GM23338 (cell line): ENCODE data around the gene LHX4. TPM values are rescaled to one million over a fixed set of nuclear protein-coding genes. Genes with fewer than 3 reads are reported as not detected.

ENCODE experiments used
- ATAC-seq: fragments of 200-7000 bp; cut with Tn5 transposase; 3 replicates; pipeline ENCODE4 v1.9.1; 2020
- DNase-seq: peaks from one replicate; pipeline ENCODE4 v3.0.0-alpha.2; 2015; ENCODE audit warnings: low spot score
- H2AFZ ChIP-seq: fragments of 200-600 bp; sonication (generic); 2 replicates; pipeline ENCODE4 v1.8.0; 2016; ENCODE audit warnings: antibody characterized with exemption, mild to moderate bottlenecking, moderate library complexity
- H3F3A ChIP-seq: fragments of 200-600 bp; sonication (generic); replicated peaks from 2 replicates; pipeline ENCODE4 v1.8.0; 2017; ENCODE audit warnings: antibody characterized with exemption, mixed run types, low read depth
- H3K27ac ChIP-seq: fragments of 200-600 bp; sonication (generic); 2 replicates; pipeline ENCODE4 v1.6.1; 2016; ENCODE audit warnings: low read depth
- H3K27me3 ChIP-seq: fragments of 200-600 bp; sonication (generic); 2 replicates; pipeline ENCODE4 v1.8.0; 2016; ENCODE audit warnings: mild to moderate bottlenecking, mixed run types, moderate library complexity; ENCODE audit not compliant: insufficient read depth
- H3K36me3 ChIP-seq: fragments of 200-600 bp; sonication (generic); 2 replicates; pipeline ENCODE4 v1.8.0; 2016; ENCODE audit warnings: mild to moderate bottlenecking; ENCODE audit not compliant: insufficient read depth
- H3K4me1 ChIP-seq: fragments of 200-600 bp; sonication (generic); 2 replicates; pipeline ENCODE4 v1.8.0; 2016; ENCODE audit warnings: mild to moderate bottlenecking, moderate library complexity; ENCODE audit not compliant: insufficient read depth
- H3K4me2 ChIP-seq: fragments of 200-600 bp; sonication (generic); 2 replicates; pipeline ENCODE4 v1.7.1; 2017; ENCODE audit warnings: mixed run types
- H3K4me3 ChIP-seq: fragments of 200-600 bp; sonication (generic); 2 replicates; pipeline ENCODE4 v1.6.1; 2016; ENCODE audit warnings: mixed run types
- H3K79me2 ChIP-seq: fragments of 200-600 bp; sonication (generic); replicated peaks from 2 replicates; pipeline ENCODE4 v1.8.0; 2017; ENCODE audit warnings: mild to moderate bottlenecking; ENCODE audit not compliant: insufficient read depth
- H3K9me2 ChIP-seq: fragments of 200-600 bp; sonication (generic); 2 replicates; pipeline ENCODE4 v1.8.0; 2017; ENCODE audit not compliant: insufficient read depth
- H4K20me1 ChIP-seq: fragments of 200-600 bp; sonication (generic); replicated peaks from 2 replicates; pipeline ENCODE4 v1.8.0; 2017; ENCODE audit warnings: mild to moderate bottlenecking; ENCODE audit not compliant: insufficient read depth
- H3K27ac Mint-ChIP-seq: 2 replicates; pipeline ENCODE4 v1.8.0; 2020; ENCODE audit warnings: inconsistent platforms, mild to moderate bottlenecking, moderate library complexity, mixed read lengths
- H3K27me3 Mint-ChIP-seq: 3 replicates; pipeline ENCODE4 v1.8.0; 2022; ENCODE audit warnings: low read depth, mild to moderate bottlenecking, moderate library complexity, mixed read lengths, inconsistent platforms; ENCODE audit not compliant: insufficient read depth, poor library complexity
- H3K36me3 Mint-ChIP-seq: 3 replicates; pipeline ENCODE4 v1.8.0; 2021; ENCODE audit warnings: low read depth, mild to moderate bottlenecking, inconsistent platforms, moderate library complexity, mixed read lengths
- H3K4me1 Mint-ChIP-seq: 3 replicates; pipeline ENCODE4 v1.8.0; 2020; ENCODE audit warnings: mild to moderate bottlenecking, inconsistent platforms, mixed read lengths
- H3K4me3 Mint-ChIP-seq: 3 replicates; pipeline ENCODE4 v1.8.0; 2021; ENCODE audit warnings: moderate library complexity, mild to moderate bottlenecking, inconsistent platforms, mixed read lengths
- H3K9me3 Mint-ChIP-seq: 3 replicates; pipeline ENCODE4 v1.8.0; 2020; ENCODE audit warnings: moderate library complexity, mild to moderate bottlenecking, inconsistent platforms, mixed read lengths
- CTCF ChIP-seq, 2 experiments: fragments of 200-600 bp in 1 of 2; sonication (generic) in 1 of 2; conservative IDR thresholded peaks; 2 replicates each; pipeline versions ENCODE4 v1.5.1 to v1.6.1; 2016 to 2017; ENCODE audit warnings: antibody characterized with exemption in 2 of 2, low read depth in 2 of 2, mild to moderate bottlenecking in 2 of 2, moderate library complexity in 1 of 2
- ETS1 ChIP-seq: IDR thresholded peaks from 2 replicates; pipeline ENCODE4 v1.6.1; 2016; ENCODE audit warnings: antibody characterized with exemption
- JUNB ChIP-seq: IDR thresholded peaks from one replicate; pipeline ENCODE4 v1.6.1; 2016; ENCODE audit warnings: antibody characterized with exemption; ENCODE audit not compliant: unreplicated experiment
- NANOG ChIP-seq: IDR thresholded peaks from 2 replicates; pipeline ENCODE4 v1.6.1; 2016; ENCODE audit warnings: antibody characterized with exemption, borderline replicate concordance
- REST ChIP-seq: IDR thresholded peaks from one replicate; pipeline ENCODE4 v1.6.1; 2018; ENCODE audit warnings: antibody characterized with exemption; ENCODE audit not compliant: unreplicated experiment
- STAT1 ChIP-seq: IDR thresholded peaks from one replicate; pipeline ENCODE4 v1.6.1; 2016; ENCODE audit warnings: antibody characterized with exemption; ENCODE audit not compliant: unreplicated experiment
- ZNF331 ChIP-seq: fragments of 250-450 bp; sonication (Bioruptor Pico); IDR thresholded peaks from 2 replicates; pipeline ENCODE4 v1.5.0; 2020; ENCODE audit warnings: low read depth, mild to moderate bottlenecking, moderate library complexity
- ZNF462 ChIP-seq: fragments of 250-450 bp; sonication (Bioruptor Pico); IDR thresholded peaks from 2 replicates; pipeline ENCODE4 v1.5.0; 2020; ENCODE audit warnings: mild to moderate bottlenecking, moderate library complexity
- polyA plus RNA-seq: library from polyadenylated mRNA; unstranded; fragments of >200 nt; fragmentation: Nextera tagmentation; extraction: Ambion mirVana; gene quantifications from 2 replicates; pipeline ENCODE4 v1.2.1, GENCODE V29; 2016
- total RNA-seq: library from RNA; depleted of rRNA; stranded (reverse); fragments of >200 nt; shearing (Covaris generic); gene quantifications from 2 replicates; pipeline ENCODE4 v1.2.3, GENCODE V29; 2014

LHX4 gene
- total and polyA plus RNA-seq, 2 experiments from 2014 or later = 1.4 to 2.5 TPM

GRCh38 chr1:180186831-180187230, 43.2 kb upstream of the LHX4 start:
- Histone ChIP-seq H3K9me2 (no peaks in the 10 kb centered on the region), H3F3A (0 out of 2 replicates have a peak, but pooled peaks cover 2% of the 10 kb centered on the region), H2AFZ (no peak overlapping the region), H3K36me3 (no peaks in the 10 kb centered on the region), H3K4me1 (no peaks in the 10 kb centered on the region), H3K27ac (no peak overlapping the region), H4K20me1 (no peaks in the 10 kb centered on the region; the same call in 1 of the 2 replicates), H3K4me2 (no peak overlapping the region), H3K27me3 (no peaks in the 10 kb centered on the region), H3K4me3 (no peak overlapping the region), H3K79me2 (no peaks in the 10 kb centered on the region)
- peaks cover 14% of the 10 kb centered on the region; the same call in 2 of the 3 replicates for H3K36me3 Mint-ChIP-seq
- ATAC-seq = no peak
- peaks cover 8% of the 10 kb centered on the region for H3K27me3 Mint-ChIP-seq
- H3K9me3 Mint-ChIP-seq = no peaks in the 10 kb centered on the region
- H3K27ac Mint-ChIP-seq = no peak overlapping the region
- no peak for DNase-seq
- TF ChIP-seq ZNF331 (CRISPR knock-in tag) = no peak
- H3K4me1 Mint-ChIP-seq = peaks cover 5% of the 10 kb centered on the region
- no peak overlapping the region for H3K4me3 Mint-ChIP-seq

- no peaks in the 10 kb centered on the region; the same call in 1 of the 3 replicates for H3K4me1 Mint-ChIP-seq
- no peak for TF ChIP-seq ETS1
- no peak for TF ChIP-seq CTCF (conservative IDR thresholded peaks at IDR 0.05; ENCODE audit: low read depth in 2 of 2)
- TF ChIP-seq STAT1 = no peak
- no peak for TF ChIP-seq JUNB
- TF ChIP-seq ZNF331 (CRISPR knock-in tag) = no peak
- TF ChIP-seq ZNF462 = no peak
- no peak for TF ChIP-seq NANOG
- TF ChIP-seq REST = no peak
- Histone ChIP-seq H3K4me1 (no peaks in the 10 kb centered on the region), H4K20me1 (no peaks in the 10 kb centered on the region; the same call in 1 of the 2 replicates), H3K4me3 (no peak overlapping the region), H3K36me3 (no peaks in the 10 kb centered on the region), H3K79me2 (no peaks in the 10 kb centered on the region), H3K27ac (no peak overlapping the region), H3K4me2 (no peak overlapping the region), H3K9me2 (no peaks in the 10 kb centered on the region), H2AFZ (no peak overlapping the region), H3K27me3 (no peaks in the 10 kb centered on the region), H3F3A (0 out of 2 replicates have a peak, but pooled peaks cover 2% of the 10 kb centered on the region)
- H3K27ac Mint-ChIP-seq = no peak overlapping the region
- no peaks in the 10 kb centered on the region for H3K9me3 Mint-ChIP-seq
- no peak for ATAC-seq
- peaks cover 8% of the 10 kb centered on the region for H3K27me3 Mint-ChIP-seq
- H3K36me3 Mint-ChIP-seq = peaks cover 11% of the 10 kb centered on the region; the same call in 2 of the 3 replicates
- no peak overlapping the region for H3K4me3 Mint-ChIP-seq
- no peak for DNase-seq
Observed at GRCh38 chr1:180187626-180188025, 42.4 kb upstream of the LHX4 start.
